COLO668 (cell line): ENCODE measurements around the gene RUBCN.
"Not testable (repeated sequence)": the region's sequence is repeated elsewhere in the genome, so short reads cannot be mapped to it uniquely, and the experiment has no call there.

Source experiments
- DNase-seq: peaks from one replicate; lab custom pipeline; 2025; ENCODE audit not compliant: unreplicated experiment; lab: John Stamatoyannopoulos, UW

RUBCN gene

GRCh38 chr3:197686899-197687298 is 49.8 kb downstream of the RUBCN start:
- no peak for DNase-seq

GRCh38 chr3:197685546-197685945 is 51.2 kb downstream of the RUBCN start:
- no peak for DNase-seq

- no peak for DNase-seq
Observed at GRCh38 chr3:197683191-197683590, 53.5 kb downstream of the RUBCN start.

- DNase-seq: no peak
Observed at GRCh38 chr3:197682713-197683112, 54.0 kb downstream of the RUBCN start.

GRCh38 chr3:197680955-197681521 is 55.7 kb downstream of the RUBCN start:
- no peak for DNase-seq

GRCh38 chr3:197675951-197676350 is 60.8 kb downstream of the RUBCN start:
- no peak for DNase-seq

- DNase-seq: no peak
Observed at GRCh38 chr3:197675563-197675860, 61.2 kb downstream of the RUBCN start.

- no peak for DNase-seq
Observed at GRCh38 chr3:197674741-197675562, 61.8 kb downstream of the RUBCN start.

- DNase-seq: no peak
Observed at GRCh38 chr3:197673170-197673569, 63.5 kb downstream of the RUBCN start.

- DNase-seq: no peak
Observed at GRCh38 chr3:197670361-197670760, 66.3 kb downstream of the RUBCN start.

- no peak for DNase-seq
Observed at GRCh38 chr3:197667968-197668367, 68.7 kb downstream of the RUBCN start.

GRCh38 chr3:197667293-197667692 is 69.4 kb downstream of the RUBCN start:
- not testable (repeated sequence) for DNase-seq

GRCh38 chr3:197666221-197666842 is 70.4 kb downstream of the RUBCN start:
- not testable (repeated sequence) for DNase-seq

GRCh38 chr3:197665549-197665948 is 71.2 kb downstream of the RUBCN start:
- DNase-seq: not testable (repeated sequence)

GRCh38 chr3:197665142-197665491 is 71.6 kb downstream of the RUBCN start:
- DNase-seq: not testable (repeated sequence)

- DNase-seq: not testable (repeated sequence)
Observed at GRCh38 chr3:197664414-197665141, 72.1 kb downstream of the RUBCN start.

GRCh38 chr3:197663367-197664140 is 73.2 kb downstream of the RUBCN start:
- DNase-seq: not testable (repeated sequence)

GRCh38 chr3:197662352-197662751 is 74.4 kb downstream of the RUBCN start:
- not testable (repeated sequence) for DNase-seq

GRCh38 chr3:197661874-197662273 is 74.8 kb downstream of the RUBCN start:
- DNase-seq: not testable (repeated sequence)

GRCh38 chr3:197661234-197661834 is 75.4 kb downstream of the RUBCN start:
- DNase-seq: not testable (repeated sequence)
